ENCODE results near the gene PRRC2B.
"Not testable (repeated sequence)": the region's sequence is repeated elsewhere in the genome, so short reads cannot be mapped to it uniquely, and the experiment has no call there.

The PRRC2B gene

DNA sequence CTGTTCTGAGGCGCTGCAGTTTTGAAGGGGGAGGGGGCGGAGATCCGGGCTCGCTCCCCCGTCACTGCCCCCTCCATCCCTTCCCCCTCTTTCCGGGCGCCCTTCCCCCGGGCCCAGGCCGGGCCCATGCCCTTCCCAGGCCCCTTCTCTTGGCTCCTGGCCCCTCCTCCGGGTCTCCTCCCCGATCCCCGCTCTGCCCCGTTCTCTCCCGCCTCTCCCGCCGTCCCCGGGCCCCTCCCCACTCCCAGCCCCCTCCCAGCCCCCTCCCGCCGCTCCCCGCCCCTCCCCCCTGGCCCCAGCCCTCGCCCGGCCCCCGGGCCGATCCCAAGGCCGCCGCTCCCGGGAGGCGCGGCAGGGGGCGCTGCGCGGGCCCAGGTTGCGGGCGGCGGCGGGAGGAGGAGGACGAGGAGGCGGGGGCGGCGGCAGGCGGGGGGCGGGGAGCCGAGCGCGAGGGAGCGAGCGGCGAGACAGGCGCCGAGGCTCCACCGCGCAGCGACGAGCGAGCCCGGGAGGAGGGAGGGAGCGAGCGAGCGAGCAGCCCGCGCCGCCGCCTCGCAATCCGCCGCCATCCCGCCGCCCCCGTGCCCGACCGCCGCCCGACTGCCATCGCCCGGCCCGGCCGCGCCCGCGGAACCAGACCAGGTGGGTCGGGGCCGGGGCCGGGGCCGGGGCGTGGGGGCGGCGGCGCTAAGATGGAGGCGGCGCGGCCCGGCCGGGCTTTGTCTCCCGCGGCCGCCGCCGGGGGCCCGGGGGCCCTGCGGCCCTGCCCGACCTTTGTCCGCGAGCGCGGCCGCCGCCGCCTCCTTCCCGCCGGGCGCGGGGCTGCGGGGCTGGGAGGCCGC lies at the start of gene PRRC2B:
Gene PRRC2B, plus strand, starts transcription at position 465 of the 842 bp plus-strand sequence. CDS start 36,059 bp downstream, outside the sequence.
- TF ChIP-seq, protein P1, sequence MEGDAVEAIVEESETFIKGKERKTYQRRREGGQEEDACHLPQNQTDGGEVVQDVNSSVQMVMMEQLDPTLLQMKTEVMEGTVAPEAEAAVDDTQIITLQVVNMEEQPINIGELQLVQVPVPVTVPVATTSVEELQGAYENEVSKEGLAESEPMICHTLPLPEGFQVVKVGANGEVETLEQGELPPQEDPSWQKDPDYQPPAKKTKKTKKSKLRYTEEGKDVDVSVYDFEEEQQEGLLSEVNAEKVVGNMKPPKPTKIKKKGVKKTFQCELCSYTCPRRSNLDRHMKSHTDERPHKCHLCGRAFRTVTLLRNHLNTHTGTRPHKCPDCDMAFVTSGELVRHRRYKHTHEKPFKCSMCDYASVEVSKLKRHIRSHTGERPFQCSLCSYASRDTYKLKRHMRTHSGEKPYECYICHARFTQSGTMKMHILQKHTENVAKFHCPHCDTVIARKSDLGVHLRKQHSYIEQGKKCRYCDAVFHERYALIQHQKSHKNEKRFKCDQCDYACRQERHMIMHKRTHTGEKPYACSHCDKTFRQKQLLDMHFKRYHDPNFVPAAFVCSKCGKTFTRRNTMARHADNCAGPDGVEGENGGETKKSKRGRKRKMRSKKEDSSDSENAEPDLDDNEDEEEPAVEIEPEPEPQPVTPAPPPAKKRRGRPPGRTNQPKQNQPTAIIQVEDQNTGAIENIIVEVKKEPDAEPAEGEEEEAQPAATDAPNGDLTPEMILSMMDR (IDR thresholded peaks at IDR 0.05; ENCODE audit: low read depth, low read length, missing control alignments) = peak; percentile 43
- Histone ChIP-seq H3K27ac (peak within 1 kb of the TSS; percentile 84), H3K36me3 (replicated peaks) (peaks cover 4% of the 10 kb centered on the region), H3K4me3 (ENCODE audit: low read depth, low read length) (peak within 1 kb of the TSS; percentile 70), H3K27me3 (replicated peaks) (no peaks in the 10 kb centered on the region)
- peak; percentile 57 for DNase-seq
- in situ Hi-C loops (cut with HindIII; ENCODE audit: low pct_ligation_motif_present, low sequenced_read_pairs) = no loop called here

DNA sequence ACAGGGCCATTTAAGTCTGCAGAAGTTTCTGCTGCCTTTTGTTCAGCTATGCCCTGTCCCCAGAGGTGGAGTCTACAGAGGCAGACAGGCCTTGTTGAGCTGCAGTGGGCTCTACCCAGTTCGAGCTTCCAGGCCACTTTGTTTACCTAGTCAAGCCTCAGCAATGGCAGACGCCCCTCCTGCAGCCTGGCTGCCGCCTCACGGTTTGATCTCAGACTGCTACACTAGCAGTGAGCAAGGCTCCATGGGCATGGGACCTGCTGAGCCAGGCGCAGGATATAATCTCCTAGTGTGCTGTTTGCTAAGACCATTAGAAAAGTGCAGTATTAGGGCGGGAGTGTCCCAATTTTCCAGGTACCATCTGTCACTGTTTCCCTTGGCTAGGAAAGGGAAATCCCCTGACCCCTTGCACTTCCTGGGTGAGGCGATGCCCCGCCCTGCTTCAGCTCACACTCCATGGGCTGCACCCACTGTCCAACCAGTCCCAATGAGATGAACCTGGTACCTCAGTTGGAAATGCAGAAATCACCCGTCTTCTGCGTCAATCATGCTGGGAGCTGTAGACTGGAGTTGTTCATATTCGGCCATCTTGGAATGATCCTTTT lies 48.9 kb upstream of the PRRC2B start:
- DNase-seq; in situ Hi-C loops (cut with HindIII; ENCODE audit: low pct_ligation_motif_present, low sequenced_read_pairs): not testable (repeated sequence)

GRCh38 chr9:131346559-131346958 lies 47.3 kb upstream of the PRRC2B start:
- no peaks in the 10 kb centered on the region for H3K36me3 ChIP-seq (replicated peaks)
- no peak for DNase-seq
- peaks cover 3% of the 10 kb centered on the region for H3K27me3 ChIP-seq (replicated peaks)
- no peak overlapping the region for H3K27ac ChIP-seq
- TF ChIP-seq, protein P1 (IDR thresholded peaks at IDR 0.05; ENCODE audit: low read depth, low read length, missing control alignments) = no peak
- in situ Hi-C loops (cut with HindIII; ENCODE audit: low pct_ligation_motif_present, low sequenced_read_pairs) = no loop called here
- H3K4me3 ChIP-seq (ENCODE audit: low read depth, low read length) = no peak overlapping the region

More for the DNA sequence above, 48.9 kb upstream of the PRRC2B start:
- H3K36me3 ChIP-seq (replicated peaks); H3K27ac ChIP-seq; H3K27me3 ChIP-seq (replicated peaks); H3K4me3 ChIP-seq (ENCODE audit: low read depth, low read length): not testable (repeated sequence)

DNA sequence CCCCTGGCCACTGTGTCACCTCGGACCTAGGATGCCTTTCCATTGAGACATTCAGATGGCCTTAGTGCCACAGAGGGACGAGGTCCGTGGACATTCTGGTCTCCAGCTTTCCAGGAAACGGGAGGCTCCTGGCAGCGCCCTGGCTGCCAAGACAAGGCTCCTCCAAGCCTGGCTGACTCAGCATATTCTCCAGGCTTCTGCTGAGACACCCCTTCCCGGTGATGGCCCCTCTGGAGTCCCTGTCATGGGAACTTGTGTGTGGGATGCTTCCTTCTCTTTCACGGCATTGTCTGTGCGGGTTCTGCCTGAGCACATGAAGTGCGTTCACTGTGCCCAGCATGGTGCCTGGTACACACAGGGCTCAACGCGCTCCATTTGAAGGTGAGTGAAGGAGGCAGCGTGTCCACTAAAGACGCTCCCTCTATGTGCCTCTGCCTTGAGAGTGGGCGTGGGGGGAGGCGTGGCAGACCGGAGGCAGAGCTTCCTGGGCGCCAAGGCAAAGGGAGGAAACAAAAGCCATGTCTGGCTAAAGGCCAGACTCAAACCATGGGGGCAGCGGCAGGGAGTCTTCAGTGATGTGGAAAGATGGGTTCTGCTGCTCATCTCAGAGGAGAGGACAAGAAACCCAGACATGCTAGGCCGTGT lies 46.4 kb upstream of the PRRC2B start:
- Histone ChIP-seq H3K27ac (no peak overlapping the region), H3K36me3 (replicated peaks) (no peaks in the 10 kb centered on the region), H3K4me3 (ENCODE audit: low read depth, low read length) (no peak overlapping the region), H3K27me3 (replicated peaks) (peaks cover 3% of the 10 kb centered on the region)
- DNase-seq = no peak
- in situ Hi-C loops (cut with HindIII; ENCODE audit: low pct_ligation_motif_present, low sequenced_read_pairs) = no loop called here
- TF ChIP-seq, protein P1 (IDR thresholded peaks at IDR 0.05; ENCODE audit: low read depth, low read length, missing control alignments) = no peak

DNA sequence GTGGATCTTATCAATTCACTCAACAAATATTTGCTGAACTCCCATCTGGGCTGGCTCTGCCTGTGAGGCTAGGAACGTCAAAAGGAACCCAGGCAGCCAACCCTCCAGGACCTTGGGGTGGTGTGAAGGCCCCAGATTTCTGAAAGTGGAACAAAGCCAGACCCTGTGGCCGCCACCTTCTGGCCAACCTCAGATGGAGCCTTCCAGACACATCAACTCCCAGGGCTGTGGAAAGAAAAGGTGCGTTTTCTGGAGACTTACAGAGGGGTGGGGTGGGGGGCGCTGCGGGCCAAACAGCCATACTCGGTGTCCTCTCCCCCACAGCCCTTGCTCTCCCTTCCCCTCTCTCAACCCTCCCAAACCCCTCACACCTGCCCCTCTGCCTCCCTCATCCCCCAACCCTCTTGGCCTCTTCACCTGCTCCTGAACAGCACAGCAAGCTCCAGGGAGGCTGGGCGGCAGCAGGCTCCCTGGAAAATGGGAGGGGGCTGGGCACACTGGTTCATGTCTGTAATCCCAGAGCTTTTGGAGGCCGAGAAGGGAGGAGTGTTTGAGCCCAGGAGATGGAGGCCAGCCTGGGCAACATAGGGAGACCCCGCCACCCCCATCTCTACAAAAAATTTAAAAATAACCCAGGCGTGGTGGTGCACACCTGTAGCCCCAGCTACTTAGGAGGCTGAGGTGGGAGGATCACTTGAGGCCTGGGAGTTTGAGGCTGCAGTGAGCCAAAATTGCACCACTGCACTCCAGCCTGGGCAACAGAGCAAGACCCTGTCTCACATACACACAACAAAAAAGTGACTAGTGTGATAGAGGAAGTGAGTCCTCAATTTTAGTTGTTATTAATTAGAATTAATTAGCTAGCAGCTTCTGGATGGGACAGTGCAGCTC lies 45.0 kb upstream of the PRRC2B start:
- H3K27ac ChIP-seq = no peak overlapping the region
- H3K36me3 ChIP-seq (replicated peaks) = no peaks in the 10 kb centered on the region

More for the DNA sequence above, 45.0 kb upstream of the PRRC2B start:
- TF ChIP-seq, protein P1 (IDR thresholded peaks at IDR 0.05; ENCODE audit: low read depth, low read length, missing control alignments) = peak; percentile 47
- no peak for DNase-seq
- H3K4me3 ChIP-seq (ENCODE audit: low read depth, low read length) = no peak overlapping the region
- H3K27me3 ChIP-seq (replicated peaks) = no peaks in the 10 kb centered on the region
- in situ Hi-C loops (cut with HindIII; ENCODE audit: low pct_ligation_motif_present, low sequenced_read_pairs) = no loop called here

Measured in brain microvascular endothelial cell (primary cell).